ENCODE results near the gene NKPD1.

DNA sequence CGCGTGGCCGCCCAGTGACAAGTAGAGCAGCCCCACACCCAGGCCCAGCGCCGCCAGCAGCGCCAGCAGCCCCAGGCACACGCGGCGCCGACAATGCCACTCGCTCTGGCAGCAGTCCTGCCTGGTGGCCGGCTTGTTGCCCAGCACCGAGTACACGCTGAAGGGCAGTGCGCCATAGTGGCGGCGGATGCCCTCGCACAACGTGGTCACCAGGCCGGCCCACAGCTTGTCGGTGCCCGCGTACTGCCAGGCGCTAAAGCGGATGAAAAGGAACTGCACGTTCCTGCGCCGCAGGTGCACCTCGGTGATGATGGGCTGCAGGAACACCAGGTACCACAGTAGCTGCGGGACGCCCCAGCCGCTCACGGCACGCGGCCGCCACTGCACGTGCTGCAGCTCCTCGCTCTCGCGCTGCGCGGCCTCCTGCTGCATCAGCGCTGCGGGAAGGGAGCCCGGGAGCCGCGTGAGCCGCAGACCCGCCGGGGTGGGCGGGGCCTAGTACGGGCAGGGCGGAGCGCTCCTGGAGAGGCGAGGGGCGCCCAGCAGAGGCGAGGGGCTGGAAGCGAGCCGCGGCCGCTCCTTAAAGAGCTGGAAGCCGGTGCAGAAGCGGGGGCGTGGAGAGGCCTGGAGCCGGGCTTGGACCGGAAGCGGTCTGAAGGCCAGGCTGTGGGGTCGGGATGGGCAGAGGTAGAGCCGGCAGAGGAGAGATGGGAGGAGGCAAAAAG is 7.3 kb downstream of the NKPD1 start:
- TF ChIP-seq, protein P1, sequence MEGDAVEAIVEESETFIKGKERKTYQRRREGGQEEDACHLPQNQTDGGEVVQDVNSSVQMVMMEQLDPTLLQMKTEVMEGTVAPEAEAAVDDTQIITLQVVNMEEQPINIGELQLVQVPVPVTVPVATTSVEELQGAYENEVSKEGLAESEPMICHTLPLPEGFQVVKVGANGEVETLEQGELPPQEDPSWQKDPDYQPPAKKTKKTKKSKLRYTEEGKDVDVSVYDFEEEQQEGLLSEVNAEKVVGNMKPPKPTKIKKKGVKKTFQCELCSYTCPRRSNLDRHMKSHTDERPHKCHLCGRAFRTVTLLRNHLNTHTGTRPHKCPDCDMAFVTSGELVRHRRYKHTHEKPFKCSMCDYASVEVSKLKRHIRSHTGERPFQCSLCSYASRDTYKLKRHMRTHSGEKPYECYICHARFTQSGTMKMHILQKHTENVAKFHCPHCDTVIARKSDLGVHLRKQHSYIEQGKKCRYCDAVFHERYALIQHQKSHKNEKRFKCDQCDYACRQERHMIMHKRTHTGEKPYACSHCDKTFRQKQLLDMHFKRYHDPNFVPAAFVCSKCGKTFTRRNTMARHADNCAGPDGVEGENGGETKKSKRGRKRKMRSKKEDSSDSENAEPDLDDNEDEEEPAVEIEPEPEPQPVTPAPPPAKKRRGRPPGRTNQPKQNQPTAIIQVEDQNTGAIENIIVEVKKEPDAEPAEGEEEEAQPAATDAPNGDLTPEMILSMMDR (IDR thresholded peaks at IDR 0.05), result no peak
- no peak for TF ChIP-seq POLR2A (IDR thresholded peaks at IDR 0.05)

All from body of pancreas (tissue), 4 donors.